ENCODE data around the gene NCAM1. TPM values are rescaled to one million over a fixed set of nuclear protein-coding genes. Genes with fewer than 3 reads are reported as not detected.

The NCAM1 gene
- total RNA-seq, 1 donor from 2014 or later, result 472 TPM

DNA sequence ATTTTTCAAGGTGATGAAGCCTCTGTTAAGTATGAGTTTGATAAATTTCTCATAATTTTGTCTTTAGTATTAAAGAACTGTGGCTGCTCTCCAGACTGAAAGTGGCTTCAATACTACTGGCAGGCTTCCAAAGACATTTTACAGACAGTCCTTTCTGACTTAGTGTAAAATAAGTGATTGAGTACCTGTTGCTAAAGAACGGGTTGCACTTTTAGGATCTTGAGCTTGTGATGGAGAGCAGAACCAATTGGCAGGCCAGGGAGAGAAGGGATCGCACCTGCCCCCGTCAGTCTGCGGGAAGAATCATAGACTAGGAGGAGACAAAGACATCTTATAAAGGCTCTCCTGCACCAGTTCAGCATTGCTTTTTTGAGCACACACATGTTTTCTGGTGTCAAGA, 4.4 kb downstream of the NCAM1 start:
- DNase-seq (ENCODE audit: low spot score), result no peak
- intact Hi-C loops (cut with DNase I), result loop anchor here (10.0 kb wide), 2 partner anchors 299 to 671 kb away; no protein-coding TSS in a partner anchor

DNA sequence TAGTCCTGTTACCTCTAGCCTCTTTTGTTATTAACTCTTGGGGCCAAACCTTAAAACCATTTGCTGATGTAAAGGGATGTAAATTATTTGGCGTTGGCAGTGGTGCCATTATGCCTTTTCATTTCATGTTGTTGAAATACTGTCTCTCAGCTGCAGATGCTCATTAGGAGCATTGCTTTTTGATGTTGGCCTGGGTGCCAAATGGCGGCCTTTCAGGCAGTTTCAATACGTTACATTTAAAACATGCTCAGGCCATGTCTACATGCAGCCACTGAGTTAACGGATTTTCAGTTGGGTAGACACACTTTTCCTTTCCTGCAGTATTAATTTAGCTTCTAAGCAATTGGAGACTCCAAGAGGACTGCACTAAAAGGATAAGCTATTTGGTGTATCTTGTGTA, 5.3 kb downstream of the NCAM1 start:
- intact Hi-C loops (cut with DNase I), result loop anchor here (10.0 kb wide), 2 partner anchors 298 to 672 kb away; no protein-coding TSS in a partner anchor
- no peak for DNase-seq (ENCODE audit: low spot score)

DNA sequence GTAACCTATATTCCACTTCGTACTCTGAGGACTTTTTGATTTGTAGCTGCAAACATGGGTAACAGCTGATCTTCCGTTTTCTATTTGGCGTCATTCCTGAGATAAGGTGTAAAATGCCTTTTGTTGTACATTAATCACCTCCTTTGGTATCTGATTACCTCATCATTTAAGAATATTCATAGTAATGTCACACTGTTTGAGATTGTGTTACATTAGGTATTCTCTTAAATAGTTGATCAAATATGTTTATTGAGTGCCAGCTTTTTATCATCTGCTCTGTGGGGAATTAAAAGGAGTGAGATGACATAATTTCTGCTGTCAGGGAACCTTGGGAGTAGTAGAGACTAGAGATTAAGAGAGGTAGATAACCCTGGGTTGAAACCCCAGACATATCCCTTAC, 5.9 kb downstream of the NCAM1 start:
- intact Hi-C loops (cut with DNase I), result loop anchor here (10.0 kb wide), 2 partner anchors 298 to 672 kb away; no protein-coding TSS in a partner anchor
- DNase-seq (ENCODE audit: low spot score), result no peak

DNA sequence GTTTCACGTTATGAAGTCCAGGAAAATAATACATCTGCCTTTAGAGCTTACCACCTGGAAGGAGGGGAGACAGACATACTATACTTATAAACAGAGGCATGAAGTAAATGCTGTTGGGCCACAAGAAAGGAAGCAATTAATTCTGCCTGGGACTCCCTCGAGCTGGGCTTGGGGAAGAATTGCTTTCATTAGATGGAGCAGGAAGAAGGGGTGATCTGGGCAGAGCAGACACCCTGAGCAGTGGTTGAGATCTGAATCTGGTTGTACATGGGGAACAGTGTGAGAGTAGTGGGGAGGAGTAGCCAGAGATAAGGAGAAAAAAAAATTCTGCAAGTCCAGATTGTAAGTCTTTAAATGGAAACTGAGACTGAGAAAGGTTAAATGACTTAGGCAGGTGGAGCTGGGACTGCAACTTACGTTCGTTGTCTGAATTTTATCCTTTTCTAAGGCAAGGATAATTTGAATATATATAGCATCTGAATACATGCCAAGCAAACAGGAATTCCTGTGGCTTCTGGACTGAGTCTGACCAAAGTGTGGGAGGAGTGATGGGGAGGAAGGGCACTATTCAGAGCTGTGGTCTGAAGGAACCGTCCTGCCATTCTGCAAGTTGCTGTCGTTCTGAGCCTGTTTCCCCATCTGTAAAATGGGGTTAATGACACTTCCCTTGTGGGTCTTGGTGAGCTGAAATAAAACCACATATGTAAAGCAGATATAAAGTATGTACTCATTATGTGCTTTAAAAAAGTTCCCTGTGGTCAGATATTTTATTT, 7.9 kb downstream of the NCAM1 start:
- DNase-seq (ENCODE audit: low spot score), result no peak
- intact Hi-C loops (cut with DNase I), result loop anchor here (10.0 kb wide), 2 partner anchors 296 to 674 kb away; no protein-coding TSS in a partner anchor

DNA sequence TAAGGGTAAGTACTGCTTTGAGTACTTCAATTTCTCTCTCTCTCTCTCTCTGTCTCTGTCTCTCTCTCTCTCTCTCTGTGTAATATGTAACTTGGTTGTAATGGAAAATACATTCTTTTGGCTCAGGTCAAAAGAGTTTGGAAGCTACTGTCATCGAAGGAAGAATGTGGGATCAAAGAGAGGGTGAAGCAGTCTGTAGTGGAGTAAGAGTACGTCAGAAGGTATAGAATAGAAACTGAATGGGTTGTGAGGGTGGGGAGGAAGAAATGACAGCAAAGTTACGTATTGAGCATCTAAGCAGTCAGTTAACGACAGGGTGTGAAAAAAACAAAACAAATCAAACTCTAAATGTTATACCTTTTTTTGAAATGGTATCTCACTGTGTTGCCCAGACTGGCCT, 10.0 kb downstream of the NCAM1 start:
- DNase-seq (ENCODE audit: low spot score), result no peak
- intact Hi-C loops (cut with DNase I), result loop anchor here (5.0 kb wide), 1 partner anchor 46 kb away; no protein-coding TSS in a partner anchor

DNA sequence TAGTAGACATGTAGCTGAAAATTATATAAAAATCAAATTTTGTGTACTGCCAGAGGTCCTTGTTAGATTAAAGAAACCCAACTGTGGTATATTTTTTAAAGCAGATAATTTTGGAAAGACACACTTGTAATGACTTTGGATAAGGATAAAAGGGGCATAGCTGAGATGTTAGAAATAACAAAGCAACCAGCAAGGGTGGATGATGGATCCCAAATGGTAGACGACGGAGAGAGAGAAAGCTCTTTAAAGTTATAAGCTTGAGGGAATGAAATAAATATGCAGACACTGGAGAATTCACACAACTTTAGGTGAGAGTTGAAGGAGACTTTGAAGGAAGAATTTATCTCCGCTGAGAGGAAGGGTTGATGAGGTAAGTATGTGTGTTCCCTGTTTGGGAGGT, 10.6 kb downstream of the NCAM1 start:
- no peak for DNase-seq (ENCODE audit: low spot score)
- intact Hi-C loops (cut with DNase I), result loop anchor here (5.0 kb wide), 1 partner anchor 45 kb away; no protein-coding TSS in a partner anchor

DNA sequence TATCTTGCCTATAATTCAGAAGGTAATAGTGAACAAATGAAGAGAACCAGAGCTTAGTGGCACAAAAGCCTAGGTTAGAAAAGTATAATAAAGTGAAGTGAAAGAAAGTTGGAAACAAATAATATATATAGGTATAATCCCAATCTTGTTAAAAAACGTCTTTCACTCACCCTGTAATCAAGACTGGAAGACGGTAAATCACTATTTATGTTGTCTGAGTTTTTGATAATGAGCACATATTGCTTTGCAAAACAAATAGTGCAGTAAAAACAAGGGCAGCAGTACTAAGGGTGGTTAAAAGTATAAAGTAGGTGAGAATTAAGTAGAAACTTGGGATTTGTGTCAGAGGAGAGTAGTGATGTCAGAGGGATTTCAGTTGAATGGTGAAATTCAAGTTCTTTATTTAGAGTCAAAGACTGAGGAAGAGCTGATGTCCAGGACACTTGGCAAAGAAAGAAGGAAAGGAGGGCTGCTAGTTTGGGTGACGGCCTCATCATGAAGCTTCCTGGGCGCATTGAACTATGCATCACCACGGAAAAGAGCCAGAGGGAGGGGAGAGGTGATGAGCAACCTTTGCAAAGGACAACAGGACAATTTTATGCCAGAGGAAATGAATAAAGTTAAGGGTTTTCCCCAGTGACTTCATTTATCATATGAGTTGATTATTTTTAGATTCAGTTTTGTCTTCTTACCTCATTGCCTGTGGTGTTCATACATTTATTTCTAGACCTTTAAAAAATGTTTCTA, 11.4 kb downstream of the NCAM1 start:
- intact Hi-C loops (cut with DNase I), result loop anchor here (5.0 kb wide), 1 partner anchor 45 kb away; no protein-coding TSS in a partner anchor
- no peak for DNase-seq (ENCODE audit: low spot score)

DNA sequence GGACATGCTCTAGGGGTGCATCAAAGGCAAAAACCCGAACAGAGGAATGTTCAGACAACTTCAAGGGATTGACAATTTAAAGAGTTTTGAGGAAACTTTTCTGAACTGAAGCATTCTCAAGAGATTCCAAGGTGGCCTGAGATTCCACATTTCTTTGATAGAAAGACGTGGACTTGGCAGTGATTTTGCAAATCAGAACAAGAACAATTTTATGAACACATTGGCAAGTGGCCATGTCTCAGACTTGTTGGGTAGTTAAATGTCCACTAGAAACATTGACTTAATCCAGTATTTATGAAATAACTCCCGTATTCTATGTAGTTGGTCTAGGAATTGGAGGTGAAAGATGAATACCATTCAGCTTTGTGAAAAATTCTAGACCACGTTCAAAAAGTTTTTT, 13.8 kb downstream of the NCAM1 start:
- DNase-seq (ENCODE audit: low spot score), result no peak
- intact Hi-C loops (cut with DNase I), result no loop called here

DNA sequence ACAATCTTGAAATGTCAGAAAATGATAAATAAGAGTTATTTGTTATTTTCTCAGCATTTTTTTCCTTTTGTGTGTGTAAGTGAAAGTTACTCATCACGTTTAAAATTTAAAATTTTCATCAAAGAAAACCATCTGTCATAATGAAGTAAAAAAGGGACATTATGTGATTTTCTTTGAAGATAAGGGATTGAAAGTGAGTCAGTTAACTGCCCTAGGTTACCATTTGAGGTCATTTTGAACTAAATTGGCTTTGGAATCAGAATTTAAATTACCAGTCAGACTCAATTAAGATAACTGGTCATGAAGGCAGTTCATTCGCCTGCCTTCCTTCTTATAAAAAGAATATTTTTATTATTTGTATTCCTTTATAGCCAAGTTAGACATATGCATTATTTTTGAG, 14.3 kb downstream of the NCAM1 start:
- no peak for DNase-seq (ENCODE audit: low spot score)
- intact Hi-C loops (cut with DNase I), result no loop called here

DNA sequence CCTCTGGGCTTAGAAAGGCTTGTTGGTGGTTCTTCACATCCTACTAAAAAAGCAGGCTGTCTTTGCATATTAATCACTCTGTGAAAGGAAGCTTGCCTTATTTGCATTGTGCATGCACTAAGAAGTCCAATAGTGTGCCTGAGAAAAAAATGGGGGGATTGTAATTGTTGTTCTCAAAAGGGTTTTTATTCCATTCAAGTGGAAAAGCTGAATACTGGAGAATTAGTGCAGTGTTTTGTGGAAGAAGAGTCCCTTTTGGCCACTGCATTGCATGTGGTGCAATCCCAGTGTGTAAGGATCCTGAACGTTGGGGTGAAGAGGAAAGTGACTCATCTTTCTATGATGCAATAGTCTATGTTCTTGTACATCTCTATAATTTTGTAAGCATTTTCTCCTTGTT, 16.5 kb downstream of the NCAM1 start:
- DNase-seq (ENCODE audit: low spot score), result no peak
- intact Hi-C loops (cut with DNase I), result no loop called here

DNA sequence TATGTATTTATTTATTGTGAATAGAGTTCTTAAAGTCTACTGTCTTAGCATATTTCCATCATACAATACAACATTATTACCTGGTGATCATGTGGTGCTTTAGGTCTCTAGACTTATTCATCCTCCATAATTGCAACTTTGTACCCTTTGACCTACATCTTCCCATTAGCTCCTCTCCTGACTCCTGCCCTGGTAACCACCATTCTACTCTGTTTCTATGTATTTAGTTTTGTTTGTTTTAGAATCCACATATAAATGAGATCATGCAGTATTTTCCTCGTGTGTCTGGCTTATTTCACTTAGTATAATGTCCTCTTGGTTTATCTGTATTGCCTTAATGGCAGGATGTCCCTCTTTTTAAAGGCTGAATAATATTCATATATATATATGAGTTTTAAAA, 22.7 kb downstream of the NCAM1 start:
- no peak for DNase-seq (ENCODE audit: low spot score)
- intact Hi-C loops (cut with DNase I), result no loop called here

DNA sequence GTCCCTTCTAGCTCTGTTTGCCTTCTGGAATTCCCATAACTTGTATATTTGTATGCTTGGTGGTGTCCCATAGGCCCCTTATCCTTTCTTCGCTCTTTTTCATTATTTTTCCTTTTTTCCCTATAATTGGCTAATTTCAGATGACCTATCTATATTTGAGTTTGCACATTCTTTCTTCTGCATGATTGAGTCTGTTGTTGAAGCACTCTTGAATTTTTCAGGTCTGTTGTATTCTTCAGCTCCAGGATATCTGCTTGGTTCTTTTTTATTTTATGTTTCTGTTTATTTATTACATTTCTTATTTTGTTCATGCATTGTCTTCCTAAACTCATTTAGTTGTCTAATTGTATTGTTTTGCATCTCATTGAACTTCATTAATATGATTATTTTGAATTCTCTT, 28.0 kb downstream of the NCAM1 start:
- no peak for DNase-seq (ENCODE audit: low spot score)
- intact Hi-C loops (cut with DNase I), result no loop called here

DNA sequence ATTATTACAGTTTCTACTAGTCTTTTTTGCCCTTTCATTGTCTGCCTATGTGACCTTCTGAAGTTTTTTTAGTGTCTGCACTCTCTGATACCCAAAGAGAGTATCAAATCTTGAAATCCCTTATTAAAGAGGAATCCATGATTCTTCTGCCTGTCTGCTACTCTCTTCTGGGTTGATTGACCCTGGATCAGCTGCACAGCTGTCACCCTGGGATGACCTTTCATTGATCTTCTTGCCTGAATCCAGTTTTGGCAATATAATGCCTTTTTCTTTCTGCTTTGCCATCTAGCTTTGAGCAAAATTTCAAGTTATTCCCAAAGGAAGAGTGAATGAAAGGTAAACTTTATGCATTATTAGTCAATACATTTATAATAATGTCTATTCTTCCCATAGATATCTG, 32.6 kb downstream of the NCAM1 start:
- no peak for DNase-seq (ENCODE audit: low spot score)
- intact Hi-C loops (cut with DNase I), result no loop called here

DNA sequence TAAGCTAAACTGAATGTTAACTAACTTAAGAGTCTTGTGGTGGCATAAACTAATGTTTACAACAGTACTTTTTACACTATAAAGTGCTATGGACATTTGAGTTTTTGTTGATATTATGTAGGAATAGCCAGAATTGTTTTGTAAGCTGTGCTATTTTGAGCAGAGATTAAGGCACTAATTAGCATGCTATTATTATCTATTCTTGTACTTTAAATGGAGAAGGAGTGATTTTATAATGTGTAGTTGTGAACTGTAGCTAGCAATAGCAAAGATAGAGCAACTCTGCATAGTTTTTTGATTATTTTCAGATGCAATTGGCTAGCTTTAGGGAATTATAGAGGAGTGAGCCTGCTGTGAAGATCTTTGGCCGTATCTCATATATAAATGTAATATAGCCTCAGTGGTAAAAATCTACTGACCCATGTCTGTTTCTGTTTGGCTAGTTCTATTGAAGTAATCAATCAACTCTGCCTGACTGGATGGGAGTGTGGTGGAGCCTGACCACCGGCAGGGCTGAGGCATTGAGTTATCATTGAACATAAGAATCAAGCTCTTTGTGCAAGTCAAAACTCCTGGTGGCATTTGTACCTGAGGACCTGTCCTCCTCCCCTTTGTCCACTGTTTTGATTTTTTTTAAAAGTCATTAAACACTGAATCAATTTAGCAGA, 34.3 kb downstream of the NCAM1 start:
- intact Hi-C loops (cut with DNase I), result no loop called here

DNA sequence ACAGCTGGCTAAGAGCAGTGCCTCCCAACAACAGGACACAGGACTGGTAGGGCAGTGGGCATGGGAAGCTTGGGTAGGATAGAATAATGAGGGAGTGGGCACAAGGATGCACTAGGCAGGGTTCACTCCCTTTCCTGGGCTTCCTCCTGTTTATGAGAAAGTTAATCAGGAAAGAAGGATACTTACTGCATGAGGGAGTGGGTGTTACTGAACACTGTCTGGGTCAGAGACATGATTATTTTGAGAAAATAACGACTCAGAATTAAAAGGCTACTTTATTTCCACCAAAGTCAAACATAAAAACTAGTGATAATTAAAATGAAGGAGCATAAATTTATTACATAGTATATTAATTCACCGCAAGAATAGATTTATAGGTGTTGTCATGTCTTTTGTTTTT, 35.8 kb downstream of the NCAM1 start:
- intact Hi-C loops (cut with DNase I), result no loop called here
- no peak for DNase-seq (ENCODE audit: low spot score)

More for the DNA sequence above, 34.3 kb downstream of the NCAM1 start:
- no peak for DNase-seq (ENCODE audit: low spot score)

DNA sequence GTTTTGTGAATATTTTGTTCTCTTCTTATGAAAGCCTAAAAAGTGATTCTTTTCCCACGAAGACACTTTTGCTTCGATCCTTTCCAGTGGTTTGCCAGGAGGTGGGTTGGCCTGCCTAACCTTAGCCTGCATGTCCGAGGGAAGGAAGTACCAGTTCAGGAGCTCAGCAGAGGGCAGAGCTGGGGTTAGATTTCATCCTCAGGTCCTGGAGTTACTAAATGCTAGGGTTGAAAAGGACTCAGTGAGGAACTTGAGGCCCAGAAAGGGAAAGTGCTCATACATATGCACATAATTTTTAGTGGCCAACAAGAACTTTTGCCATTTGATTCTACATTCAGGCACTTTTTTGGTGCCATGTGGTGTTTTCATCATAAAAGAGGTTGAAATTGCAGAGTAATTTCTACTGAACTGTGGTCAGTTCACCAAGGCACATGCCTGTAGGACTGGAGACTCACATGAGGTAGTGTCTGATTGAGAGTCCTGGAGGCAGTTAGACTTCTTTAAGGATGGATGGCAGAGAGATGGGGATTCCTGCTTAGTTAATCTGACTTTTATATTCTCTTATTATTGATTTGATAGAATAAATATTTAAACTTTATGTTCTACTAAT, 36.7 kb downstream of the NCAM1 start:
- intact Hi-C loops (cut with DNase I), result no loop called here

DNA sequence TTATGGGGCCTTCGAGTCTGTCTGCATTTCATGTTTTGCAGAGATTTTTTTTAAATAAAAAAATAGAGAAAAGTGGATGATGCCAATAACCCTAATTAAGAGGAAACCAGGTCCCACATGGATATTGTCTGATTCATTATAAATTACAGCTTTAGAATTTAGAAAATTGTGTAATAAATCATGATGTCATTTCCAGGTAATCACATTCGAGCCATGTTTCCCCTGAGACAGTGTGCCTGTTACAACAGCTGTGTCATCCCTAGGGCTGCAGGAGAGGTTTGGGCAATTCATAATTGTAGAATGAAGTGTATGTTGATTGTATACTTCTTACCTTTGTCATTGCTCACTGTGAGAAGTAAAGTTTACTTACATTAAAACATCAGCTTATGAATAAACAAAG, 38.3 kb downstream of the NCAM1 start:
- DNase-seq (ENCODE audit: low spot score), result no peak
- intact Hi-C loops (cut with DNase I), result no loop called here

More for the DNA sequence above, 36.7 kb downstream of the NCAM1 start:
- no peak for DNase-seq (ENCODE audit: low spot score)

DNA sequence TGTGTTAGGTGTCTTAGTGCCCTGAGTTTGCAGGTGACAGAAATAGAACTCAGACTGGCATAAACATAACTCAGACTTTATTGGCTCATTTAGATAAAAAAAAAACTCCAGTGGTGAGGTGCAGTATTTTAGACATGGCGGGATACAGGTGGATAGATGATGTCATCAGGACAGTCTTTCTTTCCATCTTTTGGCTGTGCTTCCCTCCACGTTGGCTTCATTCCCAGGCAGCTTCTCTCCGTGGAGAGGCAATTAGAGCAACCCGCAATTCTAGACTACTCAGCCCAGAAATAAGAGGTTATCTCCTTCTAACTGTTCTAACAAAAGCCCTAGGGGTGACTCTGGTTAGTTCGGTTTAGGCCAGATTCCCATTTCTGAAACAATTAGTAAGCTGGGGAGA, 40.5 kb downstream of the NCAM1 start:
- DNase-seq (ENCODE audit: low spot score), result no peak
- intact Hi-C loops (cut with DNase I), result no loop called here

DNA sequence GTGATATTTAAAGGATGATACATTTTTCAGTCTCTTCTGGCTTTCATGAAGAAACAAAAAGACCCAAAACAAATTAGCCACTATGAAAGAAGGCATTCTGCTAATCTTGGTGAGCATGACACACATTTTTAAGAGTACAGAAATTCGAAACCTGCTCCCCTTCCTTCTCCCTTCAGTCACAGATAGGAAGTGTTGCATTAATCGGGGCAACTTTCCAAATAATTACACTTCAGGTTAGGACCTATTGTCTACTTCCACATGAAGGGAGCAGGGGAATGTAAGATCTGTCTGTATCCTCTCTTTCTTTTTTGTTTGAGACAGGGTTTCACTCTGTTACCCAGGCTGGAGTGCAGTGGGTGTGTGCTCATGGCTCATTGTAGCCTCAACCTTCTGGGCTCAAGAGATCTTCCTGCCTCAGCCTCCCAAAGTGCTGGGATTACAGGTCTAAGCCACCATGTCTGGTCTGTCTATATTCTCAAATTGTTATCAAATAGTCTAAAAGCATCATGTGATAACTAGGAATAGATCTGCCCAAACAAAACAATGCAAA, 45.8 kb downstream of the NCAM1 start:
- no peak for DNase-seq (ENCODE audit: low spot score)
- intact Hi-C loops (cut with DNase I), result no loop called here
